ENCODE results near the gene CCDC149.

The CCDC149 gene

GRCh38 chr4:24843096-24843495 lies 69.7 kb downstream of the CCDC149 start:
- no peak for DNase-seq (ENCODE audit: low read depth in 2 of 2)

DNA sequence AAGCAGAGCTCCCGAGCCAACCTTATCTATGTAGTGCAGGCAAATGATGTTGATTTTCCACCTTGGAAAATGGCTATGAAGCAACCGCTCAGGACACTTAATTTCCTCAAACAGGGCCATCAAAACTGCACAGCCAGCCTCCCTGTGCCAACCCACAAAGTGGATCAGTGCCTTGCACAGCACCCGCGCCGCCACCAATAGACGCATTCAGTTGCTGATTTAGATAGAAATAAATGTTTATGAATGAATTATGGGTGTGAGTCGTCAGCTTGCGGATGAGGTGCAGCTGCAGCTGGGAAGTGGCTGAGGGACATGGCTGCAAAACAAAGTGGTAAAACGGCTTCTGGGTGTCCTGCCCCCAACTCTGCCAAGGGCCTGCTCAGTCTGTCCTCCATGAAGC lies 70.5 kb downstream of the CCDC149 start:
- DNase-seq (ENCODE audit: low read depth in 2 of 2), result no peak

DNA sequence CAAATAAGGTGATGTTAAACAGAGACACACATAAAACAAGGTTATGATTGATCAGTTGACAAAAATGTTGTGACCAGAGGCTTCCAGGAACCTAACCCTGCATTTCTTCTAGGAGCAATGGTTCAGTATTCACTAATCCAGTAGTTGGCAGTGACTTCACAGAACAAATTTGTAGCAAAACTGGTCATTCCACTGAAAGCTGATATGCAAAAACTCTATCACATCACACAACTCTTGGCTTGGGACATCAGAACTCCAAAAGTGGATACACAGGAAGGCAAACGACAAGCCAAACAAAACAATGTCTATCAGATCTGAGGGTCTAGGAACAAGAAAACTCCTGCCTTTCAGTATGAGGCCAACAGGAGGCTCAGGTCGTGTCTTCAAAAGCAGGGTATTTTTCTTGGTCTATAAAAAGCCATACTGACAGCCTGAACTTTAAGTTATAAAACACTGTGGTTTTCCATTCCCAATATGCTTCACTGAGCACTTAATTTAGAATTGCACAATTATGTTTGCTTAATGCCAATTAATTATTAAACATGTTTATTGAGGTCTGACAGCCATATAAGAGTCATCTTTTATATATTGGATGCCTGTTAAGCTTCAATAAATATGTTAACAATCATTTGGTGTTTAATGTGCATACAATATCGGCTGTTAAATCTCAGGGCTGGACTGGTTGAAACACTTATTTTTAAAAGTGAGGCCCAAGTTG lies 71.9 kb downstream of the CCDC149 start:
- no peak for DNase-seq (ENCODE audit: low read depth in 2 of 2)

GRCh38 chr4:24840362-24840761 lies 72.5 kb downstream of the CCDC149 start:
- no peak for DNase-seq (ENCODE audit: low read depth in 2 of 2)

GRCh38 chr4:24837781-24838180 lies 75.1 kb downstream of the CCDC149 start:
- no peak for DNase-seq (ENCODE audit: low read depth in 2 of 2)

DNA sequence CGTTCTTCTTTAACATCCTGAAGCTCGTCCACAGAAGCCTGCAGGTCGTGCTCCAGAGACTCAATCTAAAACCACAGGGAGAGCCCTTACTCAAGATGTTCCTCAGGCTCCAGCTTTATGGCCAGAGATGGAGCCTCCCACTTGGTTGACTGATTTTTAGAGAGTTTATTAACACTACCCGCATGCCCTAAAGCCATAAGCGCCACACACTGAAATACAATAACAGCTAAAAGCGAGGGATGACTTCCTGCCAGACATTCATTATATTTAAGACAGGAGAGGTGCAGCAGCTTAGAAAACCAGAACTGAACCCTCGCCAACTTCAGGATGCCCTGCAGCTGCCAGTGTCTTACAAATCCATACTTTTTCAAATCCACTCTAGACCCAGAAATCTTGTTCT lies 75.5 kb downstream of the CCDC149 start:
- no peak for DNase-seq (ENCODE audit: low read depth in 2 of 2)

DNA sequence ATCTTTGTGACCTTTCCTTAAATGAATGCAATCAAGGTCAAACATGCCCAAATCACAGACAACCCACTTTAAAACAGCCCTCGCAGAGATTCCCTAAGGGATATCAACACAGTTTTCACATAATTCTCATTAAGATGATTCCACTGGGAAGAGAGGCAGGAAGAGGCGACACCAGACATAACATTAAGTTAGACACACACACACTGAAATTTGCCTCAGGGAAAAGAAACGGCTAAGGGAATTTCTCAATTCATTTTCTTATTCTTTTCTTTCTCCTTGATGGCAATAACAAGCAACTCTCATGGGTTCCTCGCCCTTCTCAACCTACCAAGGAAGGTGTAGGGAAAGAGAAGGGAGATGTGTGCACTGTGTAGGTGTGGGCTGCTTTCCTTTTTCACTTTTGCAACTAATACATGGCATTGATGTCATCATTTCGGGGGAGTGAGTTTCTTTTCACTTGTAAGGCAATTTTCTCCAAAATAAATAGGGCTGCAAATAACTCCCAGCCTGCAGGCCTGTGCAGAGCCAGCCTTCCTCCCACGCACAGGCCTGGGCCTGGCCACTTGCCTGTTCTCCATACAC lies 76.1 kb downstream of the CCDC149 start:
- DNase-seq (ENCODE audit: low read depth in 2 of 2), result no peak

DNA sequence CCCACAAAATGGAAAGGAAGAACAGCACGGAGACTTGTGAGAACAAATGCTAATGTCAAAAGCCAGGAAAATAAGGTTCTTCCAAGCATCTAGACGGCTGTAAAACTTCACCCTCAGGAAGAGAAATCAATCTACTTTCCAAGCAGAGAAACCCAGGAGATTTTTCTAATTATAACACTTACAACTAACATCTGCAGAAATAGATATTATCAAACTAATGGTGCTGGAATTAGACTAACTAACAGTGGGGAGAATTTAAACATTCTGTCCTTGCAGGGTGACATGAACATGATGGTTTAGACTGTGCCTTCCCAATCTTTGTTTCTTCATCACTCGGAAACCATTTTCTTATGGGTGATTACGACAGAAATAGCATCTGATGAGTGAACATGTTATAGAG lies 77.1 kb downstream of the CCDC149 start:
- no peak for DNase-seq (ENCODE audit: low read depth in 2 of 2)

DNA sequence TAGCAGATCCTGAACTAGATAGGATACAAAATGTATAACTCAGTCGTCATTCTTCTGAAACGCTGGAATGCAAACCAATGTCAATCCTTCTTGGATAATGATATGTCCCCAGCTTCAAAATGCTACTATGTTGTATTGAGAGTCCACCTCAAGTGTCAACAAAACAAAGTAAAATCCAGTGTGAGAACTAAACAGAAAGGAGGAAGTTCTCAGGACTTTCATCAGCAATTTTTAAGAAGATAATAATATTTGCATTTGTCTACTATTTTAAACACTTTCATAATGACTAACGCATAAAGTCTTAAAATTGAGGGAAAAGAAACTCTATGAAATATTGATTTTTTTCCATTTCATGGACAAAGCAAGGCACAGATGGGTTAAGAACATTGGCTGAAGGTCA lies 81.2 kb downstream of the CCDC149 start:
- no peak for DNase-seq (ENCODE audit: low read depth in 2 of 2)

- DNase-seq (ENCODE audit: low read depth in 2 of 2), result no peak
These were observed 88.1 kb downstream of the CCDC149 start for GRCh38 chr4:24824720-24825119.

GRCh38 chr4:24820541-24820940 lies 92.3 kb downstream of the CCDC149 start:
- DNase-seq (ENCODE audit: low read depth in 2 of 2), result no peak

- DNase-seq (ENCODE audit: low read depth in 2 of 2), result no peak
These were observed 96.0 kb downstream of the CCDC149 start for GRCh38 chr4:24816797-24817196.

DNA sequence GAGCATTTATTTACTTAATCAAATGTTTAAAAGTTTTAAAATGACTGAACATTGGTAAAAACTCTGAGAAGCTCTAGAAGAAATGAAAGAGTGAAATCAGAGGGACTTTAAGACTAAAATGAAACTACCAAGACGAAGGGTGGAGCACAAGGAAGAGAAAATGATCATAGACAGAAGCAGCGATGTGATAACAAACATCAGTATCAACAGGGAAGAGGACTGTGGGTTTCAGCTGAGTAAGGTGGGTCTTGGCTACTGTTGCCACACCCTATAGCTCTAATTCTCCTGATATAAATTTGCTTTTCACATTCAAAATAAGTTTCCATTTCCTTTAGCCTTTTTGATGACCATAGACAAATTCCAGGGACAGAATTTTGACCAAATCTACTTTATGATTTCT lies 99.1 kb downstream of the CCDC149 start:
- DNase-seq (ENCODE audit: low read depth in 2 of 2), result no peak

GRCh38 chr4:24810871-24811631 lies 101.8 kb downstream of the CCDC149 start:
- no peak for DNase-seq (ENCODE audit: low read depth in 2 of 2)

GRCh38 chr4:24809815-24810405 lies 102.9 kb downstream of the CCDC149 start:
- no peak for DNase-seq (ENCODE audit: low read depth in 2 of 2)

DNA sequence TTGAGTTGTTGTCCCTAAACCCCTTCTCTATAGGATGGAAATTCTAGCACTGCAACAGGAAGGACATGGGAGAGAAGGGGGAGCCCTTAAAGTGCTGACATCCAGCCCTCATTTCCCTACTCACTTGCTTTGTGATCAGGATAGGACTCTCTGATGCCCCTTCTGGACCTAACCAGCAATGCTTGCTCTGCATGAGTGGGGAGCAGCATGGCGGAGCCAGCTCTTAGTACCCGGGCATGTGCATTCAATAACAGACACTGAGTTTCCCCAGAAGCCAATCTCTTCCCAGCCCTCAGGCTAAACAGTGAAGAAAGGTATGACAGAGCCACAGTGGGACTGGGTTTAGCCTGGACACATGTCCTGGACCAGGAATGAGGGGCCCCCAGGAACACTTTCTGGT lies 103.5 kb downstream of the CCDC149 start:
- DNase-seq (ENCODE audit: low read depth in 2 of 2), result no peak

- DNase-seq (ENCODE audit: low read depth in 2 of 2), result no peak
These were observed 103.9 kb downstream of the CCDC149 start for GRCh38 chr4:24808955-24809354.

- no peak for DNase-seq (ENCODE audit: low read depth in 2 of 2)
These were observed 104.6 kb downstream of the CCDC149 start for GRCh38 chr4:24808261-24808660.

GRCh38 chr4:24807611-24808010 lies 105.2 kb downstream of the CCDC149 start:
- no peak for DNase-seq (ENCODE audit: low read depth in 2 of 2)

DNA sequence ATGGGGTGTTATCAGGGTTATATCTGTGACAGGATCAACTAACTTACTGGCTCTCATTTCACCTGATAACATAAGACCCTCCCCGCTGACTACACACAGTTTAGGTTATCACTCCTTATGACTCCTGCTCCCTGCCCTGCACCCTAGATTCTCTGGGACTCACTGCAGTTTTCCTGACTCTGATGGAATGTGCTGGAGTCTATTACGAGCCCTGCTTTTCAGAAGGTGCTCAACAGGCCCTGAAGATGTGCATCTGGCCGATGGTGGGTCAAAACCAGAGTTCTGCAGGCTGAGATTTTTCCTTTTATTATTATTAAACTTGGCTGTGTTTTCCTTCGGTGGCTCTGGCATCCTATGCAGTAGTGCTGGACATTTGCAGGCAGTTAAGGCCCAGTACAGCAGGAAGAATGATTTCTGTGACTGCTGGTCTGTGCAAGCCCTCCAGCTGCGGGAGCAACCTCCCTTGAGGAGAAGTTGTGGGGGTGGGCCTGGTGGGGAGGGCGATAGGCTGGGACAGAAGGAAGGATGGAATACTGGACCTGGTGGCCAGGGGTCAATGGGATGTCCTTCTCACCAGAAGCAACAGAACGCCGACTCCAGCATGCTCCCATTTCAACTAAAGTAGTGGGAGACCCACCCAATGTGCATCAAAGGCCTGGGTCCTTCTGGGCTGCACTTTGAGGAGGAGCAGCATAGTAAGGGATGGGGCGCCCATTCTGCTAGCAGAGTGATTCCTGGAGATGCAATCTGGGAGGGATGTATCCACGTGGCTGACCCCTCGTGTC lies 106.4 kb downstream of the CCDC149 start:
- no peak for DNase-seq (ENCODE audit: low read depth in 2 of 2)

DNA sequence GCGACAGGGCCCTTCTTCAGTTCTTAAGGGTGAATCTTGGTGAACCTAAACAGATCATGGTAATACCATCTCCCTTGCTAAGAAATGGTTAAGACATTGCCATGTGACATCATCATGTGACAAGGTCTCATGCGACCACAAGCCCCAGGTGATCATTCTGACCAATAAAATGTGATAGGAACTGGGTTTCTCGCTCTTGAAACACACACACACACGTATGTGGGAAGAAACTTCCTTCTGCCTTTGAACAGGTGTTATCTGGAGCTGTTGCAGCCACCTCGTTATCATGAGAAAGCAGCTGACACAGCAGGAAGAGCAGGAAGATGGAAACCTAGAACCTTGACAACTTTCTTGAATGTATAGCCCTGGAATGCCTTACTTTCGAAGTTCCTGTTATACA lies 107.3 kb downstream of the CCDC149 start:
- no peak for DNase-seq (ENCODE audit: low read depth in 2 of 2)

DNA sequence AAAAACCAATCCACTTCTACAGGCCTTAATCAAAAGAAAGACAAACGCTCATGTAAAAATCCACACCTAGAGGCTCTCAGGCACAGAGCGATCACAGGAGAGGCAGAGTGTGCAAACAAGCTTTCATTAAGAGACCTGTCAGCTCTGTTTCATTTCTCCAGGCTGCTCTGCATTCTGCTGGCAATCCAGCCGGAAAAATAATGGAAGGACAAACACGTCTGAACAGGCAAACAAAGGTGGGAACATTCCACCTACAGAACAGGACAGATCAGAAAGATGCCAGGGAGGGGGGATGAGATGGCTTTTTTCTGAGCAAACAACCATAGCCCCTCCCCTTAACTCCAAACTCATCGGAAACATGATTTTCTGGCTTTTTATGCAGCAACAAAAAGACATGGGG lies 107.8 kb downstream of the CCDC149 start:
- DNase-seq (ENCODE audit: low read depth in 2 of 2), result no peak
